Activated CD8-positive, alpha-beta memory T cell treated with anti-CD3 and anti-CD28 coated beads, Interleukin-2, amount 50 U/mL, for 48 hours (primary cell): ENCODE data around the gene FSD2.

ENCODE experiments used
- DNase-seq: peaks from one replicate; pipeline ENCODE4 v3.0.0-alpha.2; 2020

FSD2 gene, protein sequence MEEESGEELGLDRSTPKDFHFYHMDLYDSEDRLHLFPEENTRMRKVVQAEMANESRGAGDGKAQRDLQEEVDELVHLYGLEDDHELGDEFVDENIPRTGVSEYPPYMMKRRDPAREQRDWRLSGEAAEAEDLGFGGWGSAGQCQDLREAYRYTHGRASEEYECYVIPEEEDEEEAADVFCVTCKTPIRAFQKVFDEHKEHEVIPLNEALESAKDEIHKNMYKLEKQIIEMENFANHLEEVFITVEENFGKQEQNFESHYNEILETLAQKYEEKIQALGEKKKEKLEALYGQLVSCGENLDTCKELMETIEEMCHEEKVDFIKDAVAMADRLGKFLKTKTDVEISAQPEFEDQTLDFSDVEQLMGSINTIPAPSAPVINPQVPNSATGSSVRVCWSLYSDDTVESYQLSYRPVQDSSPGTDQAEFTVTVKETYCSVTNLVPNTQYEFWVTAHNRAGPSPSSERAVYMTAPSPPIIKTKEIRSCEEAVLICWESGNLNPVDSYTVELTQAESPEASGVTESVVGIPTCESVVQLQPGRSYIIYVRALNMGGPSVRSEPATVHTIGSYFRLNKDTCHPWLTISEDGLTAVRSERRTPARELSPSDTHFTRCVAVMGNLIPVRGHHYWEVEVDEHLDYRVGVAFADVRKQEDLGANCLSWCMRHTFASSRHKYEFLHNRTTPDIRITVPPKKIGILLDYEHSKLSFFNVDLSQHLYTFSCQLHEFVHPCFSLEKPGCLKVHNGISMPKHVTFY

GRCh38 chr15:82805994-82806406 lies at the start of gene FSD2:
TSS of gene FSD2 (minus strand) at chr15:82806069. CDS start at chr15:82787390, 18,679 bp downstream.
- no peak for DNase-seq

GRCh38 chr15:82854554-82854953 lies 48.7 kb upstream of the FSD2 start:
- DNase-seq = no peak

GRCh38 chr15:82852941-82853561 lies 47.2 kb upstream of the FSD2 start:
- no peak for DNase-seq

DNA sequence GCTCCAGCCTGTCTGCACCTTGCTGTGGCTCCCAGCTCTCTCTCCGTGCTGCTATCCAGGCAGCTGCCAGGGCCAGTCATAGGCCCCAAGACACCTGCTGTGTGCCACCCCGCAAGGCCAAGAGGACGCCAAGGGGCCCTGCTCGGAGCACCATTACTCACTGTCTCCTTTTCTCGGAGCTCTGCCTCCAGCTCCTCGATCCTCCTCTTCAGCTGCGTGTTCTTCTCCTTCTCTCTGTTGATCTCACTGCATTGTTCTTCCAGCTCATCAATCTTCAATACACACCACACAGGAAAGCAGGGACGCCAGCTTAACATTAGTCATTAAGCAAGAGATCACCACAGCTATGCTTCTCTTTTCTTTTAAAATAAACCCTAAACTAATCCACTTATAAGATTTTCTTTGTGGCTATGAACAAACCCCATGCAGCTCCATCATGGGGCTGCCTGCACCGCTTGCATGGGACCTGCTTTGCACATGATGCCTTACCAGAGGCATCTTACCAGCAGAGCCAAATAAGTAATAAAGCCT lies 46.2 kb upstream of the FSD2 start:
- DNase-seq = no peak

DNA sequence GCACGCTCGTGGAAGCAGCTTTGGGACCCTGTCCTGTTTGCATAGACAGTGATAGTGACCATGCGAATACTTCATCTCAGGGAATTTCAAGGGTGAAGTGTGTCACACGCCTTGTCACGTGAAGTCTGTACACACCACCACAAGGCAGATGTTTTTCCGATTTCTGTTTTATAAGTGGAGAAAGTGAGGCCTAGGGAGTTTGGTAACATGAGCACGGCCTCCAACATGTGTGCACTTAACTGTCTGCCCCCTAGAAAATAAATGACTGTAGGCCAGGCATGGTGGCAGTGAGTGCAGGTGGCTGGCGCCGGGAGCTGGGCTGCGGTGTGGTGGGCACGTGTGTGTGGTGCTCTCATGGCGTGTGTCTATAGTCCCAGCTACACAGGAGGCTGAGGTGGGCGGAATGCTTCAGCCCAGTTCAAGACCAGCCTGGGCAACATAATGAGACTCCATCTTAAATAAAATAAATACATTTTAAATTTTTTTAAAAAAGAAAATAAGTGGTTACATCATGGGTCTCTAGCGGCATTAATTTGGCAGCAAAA lies 45.5 kb upstream of the FSD2 start:
- no peak for DNase-seq

DNA sequence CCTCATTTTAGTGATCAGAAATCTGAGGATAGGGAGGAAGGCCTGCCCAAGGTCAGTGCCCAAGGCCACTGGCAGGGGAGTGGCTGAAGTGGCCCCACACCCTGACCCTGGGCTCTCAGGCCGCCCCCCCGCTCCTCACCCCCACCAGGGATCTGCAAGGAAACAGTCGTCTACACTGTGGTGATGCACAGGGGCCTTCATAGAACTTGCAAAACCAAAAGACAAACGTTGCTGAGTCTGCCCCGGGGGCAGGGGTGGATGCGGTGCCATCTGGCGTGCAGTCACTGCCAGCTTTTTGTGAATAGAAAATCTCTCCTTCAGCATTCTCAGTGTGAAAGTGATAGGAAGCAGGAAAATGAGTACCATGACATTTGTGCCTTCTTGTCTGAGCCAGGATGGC lies 44.9 kb upstream of the FSD2 start:
- DNase-seq = no peak

DNA sequence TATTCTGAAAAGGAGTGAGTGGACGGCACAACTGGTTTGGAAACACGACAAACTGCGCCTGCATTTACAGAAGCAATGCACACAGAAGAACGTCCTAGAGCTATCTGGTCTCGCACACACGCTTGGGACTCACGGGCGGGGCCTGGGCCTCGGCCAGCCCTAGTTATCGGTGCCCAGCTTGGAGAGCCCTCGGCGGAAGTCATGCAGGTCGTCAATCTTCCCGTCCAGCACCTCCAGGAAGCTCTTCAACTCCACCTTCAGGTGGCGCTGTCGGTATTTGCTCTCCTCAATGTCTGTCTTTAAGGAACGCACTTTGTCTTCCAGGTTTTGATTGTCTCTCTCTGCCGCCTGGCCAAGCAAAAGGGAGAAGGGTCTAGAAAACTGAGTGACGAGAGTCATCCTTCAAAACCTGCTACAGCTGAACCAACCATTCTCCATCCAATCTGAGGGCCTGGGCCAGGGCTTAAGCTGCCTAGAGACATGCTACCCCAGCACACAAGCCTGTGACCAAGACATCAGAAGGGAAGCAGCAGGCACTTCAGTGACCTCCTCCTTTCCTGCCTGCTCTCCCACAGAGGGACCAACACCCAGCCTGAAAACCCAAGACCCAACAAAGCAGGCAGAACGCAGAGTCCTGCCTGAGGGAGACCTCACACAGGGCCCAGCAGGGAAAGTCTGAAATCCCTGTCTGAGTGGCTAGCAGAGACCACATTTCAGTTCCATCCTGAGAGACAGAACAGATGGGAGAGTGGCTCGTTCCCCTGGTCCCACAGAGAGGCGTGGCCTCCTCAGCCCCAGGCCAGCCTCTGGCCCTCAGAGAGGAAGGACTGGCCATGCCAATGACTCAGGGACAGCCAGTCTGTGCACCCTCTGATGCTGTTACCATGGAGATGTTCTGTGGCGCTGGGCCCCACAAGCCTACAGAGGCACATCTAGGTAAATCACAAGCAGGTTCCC lies 44.0 kb upstream of the FSD2 start:
- DNase-seq = peak; percentile 67

- no peak for DNase-seq
Measured at GRCh38 chr15:82848241-82848993, 42.5 kb upstream of the FSD2 start.

GRCh38 chr15:82847703-82848102 lies 41.8 kb upstream of the FSD2 start:
- no peak for DNase-seq

DNA sequence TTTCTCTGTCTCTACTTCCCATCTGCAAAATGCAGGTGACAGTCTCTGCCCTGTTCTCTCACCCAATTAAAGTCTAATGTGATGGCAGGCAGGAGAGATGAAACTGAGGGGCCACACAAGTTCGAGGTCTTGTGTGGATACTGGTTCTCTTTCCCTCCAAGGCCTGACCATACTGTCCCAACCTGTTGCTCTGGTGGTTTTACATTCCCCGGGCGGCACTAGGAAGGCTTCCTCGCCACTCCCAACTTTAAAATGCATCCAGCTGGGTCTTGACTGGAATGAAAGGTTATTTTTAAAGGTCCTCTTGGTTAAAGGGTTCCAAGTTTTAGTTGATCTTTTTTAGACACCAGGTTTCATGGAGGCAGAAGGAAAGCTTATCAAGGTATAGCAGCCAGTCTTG lies 40.8 kb upstream of the FSD2 start:
- no peak for DNase-seq

DNA sequence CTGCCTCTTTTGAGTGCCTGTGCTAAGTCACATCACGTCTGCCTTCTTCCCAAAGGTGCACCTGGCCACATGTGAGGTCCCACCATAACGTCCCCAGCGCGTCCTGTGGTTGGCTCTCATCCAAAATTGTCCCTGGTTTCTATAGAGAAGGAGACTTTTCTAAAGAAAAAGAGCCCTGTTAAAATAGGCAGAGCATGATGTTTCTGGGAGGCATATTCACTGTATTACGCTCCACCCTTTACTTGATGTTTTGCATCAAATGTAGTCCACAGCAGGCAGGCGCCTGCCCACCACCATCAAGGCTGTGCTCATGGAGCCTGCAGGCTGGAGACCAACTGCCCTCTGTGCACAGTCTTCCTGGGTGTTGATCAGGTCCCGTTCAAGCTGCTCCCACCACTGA lies 39.8 kb upstream of the FSD2 start:
- DNase-seq = no peak

- no peak for DNase-seq
Measured at GRCh38 chr15:82843566-82843965, 37.7 kb upstream of the FSD2 start.

DNA sequence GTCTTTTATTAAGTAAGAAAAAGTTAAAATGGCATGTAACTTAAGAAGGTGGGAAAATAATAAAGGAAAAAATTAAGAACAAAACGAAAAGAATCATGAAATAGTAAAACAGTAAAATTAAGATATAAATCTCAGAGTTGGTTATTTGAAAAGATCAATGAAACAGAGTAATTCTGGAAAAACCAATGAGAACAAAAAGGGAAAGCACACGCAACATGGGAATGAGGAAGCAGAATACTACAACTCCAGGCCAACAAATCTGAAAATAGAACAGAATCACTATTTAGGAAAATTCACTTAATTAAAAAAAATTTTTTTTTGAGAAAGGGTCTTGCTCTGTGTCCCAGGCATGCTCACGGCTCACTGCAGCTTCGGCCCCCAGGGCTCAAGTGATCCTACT lies 34.3 kb upstream of the FSD2 start:
- DNase-seq = no peak

DNA sequence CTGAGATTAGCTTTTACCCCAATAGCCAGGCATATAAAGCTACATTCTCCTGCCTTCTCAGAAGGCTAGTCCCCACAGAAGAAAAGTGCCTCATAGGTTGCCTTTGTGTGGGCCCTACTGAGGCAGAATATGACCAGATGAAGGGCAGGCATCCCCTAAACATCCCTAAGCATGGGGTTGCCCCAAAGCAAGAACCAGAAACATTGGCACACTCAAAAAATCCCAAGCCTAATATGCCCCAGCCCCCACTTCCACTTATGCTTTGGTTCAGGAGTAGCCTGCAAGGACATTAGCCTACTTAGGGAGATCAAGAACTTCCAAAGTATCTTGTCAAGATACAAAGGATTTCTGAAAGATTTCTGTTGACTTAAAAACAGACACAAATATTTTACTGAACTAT lies 33.3 kb upstream of the FSD2 start:
- DNase-seq = no peak

DNA sequence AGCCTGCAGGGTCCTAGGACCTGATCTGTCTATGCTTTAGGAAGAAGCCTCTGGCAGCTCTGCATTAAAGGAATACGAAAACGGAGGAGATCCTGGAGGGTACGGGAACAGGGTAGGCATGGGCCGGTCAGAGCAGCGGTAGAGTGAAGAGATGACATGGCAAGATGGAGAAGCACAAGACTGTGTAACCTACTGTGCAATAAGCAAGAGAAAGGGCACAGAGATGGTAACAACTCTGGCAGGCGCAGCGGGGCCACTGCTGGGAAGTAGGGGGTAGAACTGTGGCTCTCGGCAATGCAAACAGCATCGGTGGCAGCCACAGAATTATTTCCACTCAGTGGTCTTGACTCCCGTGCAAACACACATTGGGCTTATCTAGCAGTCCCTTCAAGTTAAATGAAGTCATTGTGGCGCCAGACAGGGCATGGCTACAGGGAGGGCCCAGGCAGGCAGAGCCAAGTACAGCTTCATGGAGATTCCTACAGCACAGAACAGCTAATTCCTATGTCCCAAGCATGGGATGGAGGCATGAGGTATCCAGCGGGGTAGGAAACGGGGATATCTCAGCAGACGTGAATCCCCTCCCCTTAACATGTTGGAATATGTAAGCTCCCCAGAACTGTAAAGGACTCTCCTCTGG lies 32.3 kb upstream of the FSD2 start:
- DNase-seq = no peak

DNA sequence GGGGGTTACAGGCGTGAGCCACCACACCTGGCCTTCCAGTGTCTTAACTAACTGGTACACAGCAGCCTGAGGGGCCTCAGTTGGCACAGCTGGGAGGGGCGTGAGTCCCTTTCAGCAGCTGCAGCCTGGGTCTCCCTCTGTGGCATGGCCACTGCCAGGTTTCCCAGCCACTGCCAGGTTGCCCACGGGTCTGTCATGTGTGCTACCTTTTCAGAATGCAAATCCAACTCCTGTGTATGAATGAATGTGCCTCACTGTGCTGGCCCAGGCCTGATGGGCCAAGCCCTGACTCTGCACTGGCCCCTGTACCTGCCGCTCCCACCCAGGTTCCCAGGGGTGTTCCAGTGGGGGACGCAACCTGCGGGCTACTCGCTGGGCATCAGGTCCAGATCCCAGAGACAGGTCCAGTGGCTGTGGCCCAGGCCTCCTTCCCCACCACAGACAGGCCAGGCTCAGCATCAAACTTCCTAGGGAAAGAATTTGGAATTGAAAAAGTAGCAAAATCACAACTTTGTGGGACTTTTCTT lies 29.6 kb upstream of the FSD2 start:
- no peak for DNase-seq

DNA sequence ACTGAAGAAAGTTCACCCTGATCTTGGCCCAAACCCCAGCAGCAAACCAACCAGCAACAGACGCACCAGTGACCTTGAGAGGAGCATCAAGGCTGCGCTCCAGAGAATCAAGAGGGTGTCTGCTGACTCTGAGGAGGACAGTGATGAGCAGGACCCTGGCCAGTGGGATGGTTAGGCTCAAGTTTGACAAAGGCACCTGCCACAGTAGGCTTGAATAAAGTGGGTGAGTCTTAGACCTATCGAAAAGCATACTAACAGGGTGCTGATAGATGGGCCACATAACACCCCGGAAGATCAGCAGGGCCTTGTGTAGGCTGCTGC lies 27.5 kb upstream of the FSD2 start:
- DNase-seq = no peak

GRCh38 chr15:82832601-82833361 lies 26.9 kb upstream of the FSD2 start:
- DNase-seq = no peak

DNA sequence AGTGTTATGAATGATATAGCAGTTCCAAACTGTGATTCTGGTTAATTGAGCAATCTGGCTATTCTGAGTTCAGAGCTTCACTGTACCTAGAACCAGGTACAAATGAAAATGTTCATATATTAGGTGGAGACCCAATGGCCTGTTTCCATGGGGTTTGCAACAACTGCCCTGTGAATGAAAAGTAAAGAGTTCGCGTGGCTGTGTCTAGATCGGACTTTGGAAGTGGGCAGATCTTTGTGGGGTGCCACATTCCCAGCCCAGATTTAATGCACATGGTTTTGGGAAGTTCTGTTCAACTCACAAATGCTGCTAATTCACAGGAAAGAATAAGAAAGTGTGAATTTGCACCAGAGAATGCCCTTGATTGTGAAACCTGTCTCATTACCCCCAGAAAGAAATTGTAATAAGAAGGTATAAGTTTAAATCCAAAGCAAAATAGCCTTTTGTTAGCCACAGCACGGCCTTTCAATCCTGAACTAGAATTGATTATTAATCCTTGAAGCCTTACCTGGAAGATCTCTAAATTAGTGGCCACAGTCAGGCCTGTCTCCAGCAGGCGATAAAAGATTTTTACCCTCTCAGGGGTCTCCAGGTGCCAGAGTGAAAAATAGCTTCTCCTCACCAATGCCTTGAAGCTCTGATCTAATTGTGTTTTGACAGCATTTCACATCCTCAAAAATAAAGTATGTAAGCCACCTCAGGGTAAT lies 26.2 kb upstream of the FSD2 start:
- no peak for DNase-seq
